HG03196 (cell line): Measurements from ENCODE around the gene CHCT1.

Experiments used
- ATAC-seq: cut with Tn5 transposase; IDR thresholded peaks from one replicate; pipeline ENCODE4 v1.9.1; 2021; ENCODE audit not compliant: unreplicated experiment

Gene CHCT1

GRCh38 chr17:60439501-60439900, 17.2 kb downstream of the CHCT1 start:
- ATAC-seq: no peak

GRCh38 chr17:60442271-60443173, 20.2 kb downstream of the CHCT1 start:
- no peak for ATAC-seq

GRCh38 chr17:60443713-60444112, 21.4 kb downstream of the CHCT1 start:
- ATAC-seq: no peak

GRCh38 chr17:60445144-60445543, 22.9 kb downstream of the CHCT1 start:
- ATAC-seq: no peak

GRCh38 chr17:60447375-60447774, 25.1 kb downstream of the CHCT1 start:
- ATAC-seq: no peak

- ATAC-seq: no peak
Observed at GRCh38 chr17:60451071-60451470, 28.8 kb downstream of the CHCT1 start.

- no peak for ATAC-seq
Observed at GRCh38 chr17:60451965-60452364, 29.7 kb downstream of the CHCT1 start.

GRCh38 chr17:60455378-60455777, 33.1 kb downstream of the CHCT1 start:
- ATAC-seq: no peak

- no peak for ATAC-seq
Observed at GRCh38 chr17:60457148-60457547, 34.9 kb downstream of the CHCT1 start.

- no peak for ATAC-seq
Observed at GRCh38 chr17:60461584-60461983, 39.3 kb downstream of the CHCT1 start.

GRCh38 chr17:60463157-60463835, 41.0 kb downstream of the CHCT1 start:
- ATAC-seq: no peak

GRCh38 chr17:60464343-60464742, 42.1 kb downstream of the CHCT1 start:
- no peak for ATAC-seq

- no peak for ATAC-seq
Observed at GRCh38 chr17:60468371-60468770, 46.1 kb downstream of the CHCT1 start.

- ATAC-seq: no peak
Observed at GRCh38 chr17:60471451-60471850, 49.2 kb downstream of the CHCT1 start.

- ATAC-seq: no peak
Observed at GRCh38 chr17:60472449-60472848, 50.2 kb downstream of the CHCT1 start.

GRCh38 chr17:60473788-60474187, 51.5 kb downstream of the CHCT1 start:
- ATAC-seq: no peak
